ENCODE data around the gene RABL2B.
"Not testable (repeated sequence)": the region's sequence is repeated elsewhere in the genome, so short reads cannot be mapped to it uniquely, and the experiment has no call there.

DNA sequence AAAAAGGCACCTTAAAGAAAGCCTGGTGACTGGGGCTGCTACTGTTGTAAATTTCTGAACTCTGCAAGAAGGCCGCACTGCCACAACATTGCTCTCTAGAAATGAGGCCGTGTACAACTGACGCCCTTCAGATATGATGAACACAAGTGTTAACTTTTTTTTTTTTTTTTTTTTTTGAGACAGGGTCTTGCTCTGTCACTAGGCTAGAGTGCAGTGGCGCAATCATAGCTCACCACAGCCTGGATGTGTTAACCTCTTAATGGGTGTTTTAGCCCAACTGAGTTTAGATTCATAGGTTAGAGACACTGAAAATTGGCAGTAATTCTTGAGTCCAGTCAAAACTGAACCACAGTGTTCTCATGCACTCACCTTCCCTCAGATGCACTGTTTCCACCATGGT lies 3.2 kb downstream of the RABL2B start:
- TF ChIP-seq EZH2 (IDR thresholded peaks at IDR 0.05; ENCODE audit: insufficient read depth, poor library complexity, severe bottlenecking); EZH2phosphoT487 (IDR thresholded peaks at IDR 0.05; ENCODE audit: insufficient read depth, low read depth): not testable (repeated sequence)
